ENCODE results near the gene TBC1D22A.

DNA sequence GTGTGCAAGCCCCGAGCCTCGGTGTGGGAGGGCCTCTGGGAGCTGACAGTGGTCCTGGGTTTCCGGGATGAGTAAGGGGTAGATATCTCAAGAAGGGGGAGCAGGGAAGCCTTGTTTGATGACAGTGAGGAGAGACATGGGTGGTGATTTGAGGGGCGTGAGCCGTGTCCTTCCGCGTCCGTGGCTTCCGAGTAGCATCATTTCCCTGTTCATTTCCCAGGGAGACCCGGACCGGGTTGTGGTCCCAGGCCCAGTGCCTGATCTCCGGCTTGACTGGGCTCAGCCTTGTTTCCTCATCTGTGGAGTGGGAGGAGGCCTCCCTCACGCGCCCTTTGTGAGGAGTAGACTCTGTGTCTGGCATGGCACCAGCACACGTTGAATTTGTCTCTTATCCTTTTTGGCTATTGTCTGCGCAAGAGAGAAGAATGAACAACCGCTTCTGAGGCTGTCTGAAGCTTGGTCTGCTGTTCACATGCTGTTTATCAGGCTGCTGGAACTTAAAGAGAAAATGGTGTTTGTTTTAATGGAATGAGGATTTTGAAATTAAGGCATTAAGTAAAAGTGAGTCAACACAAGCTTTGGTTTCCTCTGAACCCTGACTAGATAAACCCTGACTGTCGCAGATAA lies 348.5 kb downstream of the TBC1D22A start:
- TF ChIP-seq CTCF (optimal IDR thresholded peaks at IDR 0.05 in 1 of 3, IDR thresholded peaks at IDR 0.05 in 1 of 3, conservative IDR thresholded peaks at IDR 0.05 in 1 of 3; ENCODE audit: extremely low read depth in 1 of 3, insufficient read depth in 2 of 3, low read length in 3 of 3) (no peak), EZH2 (IDR thresholded peaks at IDR 0.05; ENCODE audit: low read length) (no peak)

All from keratinocyte (primary cell).